Renal cortical epithelial cell (primary cell): Measurements from ENCODE around the gene DIPK1B. TPM values are rescaled to one million over a fixed set of nuclear protein-coding genes. Genes with fewer than 3 reads are reported as not detected.

Source experiments
- DNase-seq: peaks from one replicate; pipeline ENCODE4 v3.0.0-alpha.2; 2011; ENCODE audit warnings: low read depth
- total RNA-seq: library from RNA; depleted of rRNA; stranded (reverse); fragments of >200 nt; gene quantifications from 2 replicates; pipeline ENCODE4 v1.2.3, GENCODE V29; 2014

The DIPK1B gene
- total RNA-seq, 1 donor from 2014 or later: 4.0 TPM

GRCh38 chr9:136698635-136699246 lies 13.6 kb upstream of the DIPK1B start:
- DNase-seq: no peak

- no peak for DNase-seq
Measured at GRCh38 chr9:136700304-136700703, 12.1 kb upstream of the DIPK1B start.

DNA sequence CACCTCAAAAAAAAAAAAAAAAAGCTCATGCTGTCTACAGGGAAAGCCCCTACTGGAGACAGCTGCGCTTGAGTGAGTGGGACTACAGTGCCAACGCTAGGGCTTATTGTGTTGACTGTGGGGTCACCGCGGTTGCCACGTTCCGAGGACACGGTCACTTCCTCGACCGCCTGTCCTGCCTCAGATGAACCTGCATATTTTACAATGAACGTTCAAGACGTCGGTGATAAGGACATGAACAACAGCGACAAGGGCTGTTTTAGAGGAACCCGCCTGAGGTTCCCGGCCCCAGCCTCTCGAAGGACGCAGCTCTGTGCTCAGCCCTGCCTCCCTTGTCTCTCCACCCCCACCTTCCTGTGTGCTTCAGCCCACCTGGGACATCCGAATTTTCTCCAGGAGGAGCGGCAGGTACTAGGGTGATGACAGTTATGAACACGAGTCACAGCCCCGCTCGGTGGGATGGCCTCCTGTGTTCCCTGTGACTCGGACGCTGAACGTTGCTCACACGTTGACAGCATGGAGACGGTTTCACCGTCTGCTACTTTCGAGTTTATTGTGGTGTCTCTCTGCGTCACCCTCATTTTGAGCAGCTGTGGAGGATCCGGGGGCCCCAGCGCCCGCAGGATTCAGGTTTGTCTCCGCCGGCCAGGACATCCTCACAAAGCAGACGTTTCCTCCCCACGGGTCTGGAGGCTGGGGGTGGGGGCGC lies 11.3 kb upstream of the DIPK1B start:
- no peak for DNase-seq

DNA sequence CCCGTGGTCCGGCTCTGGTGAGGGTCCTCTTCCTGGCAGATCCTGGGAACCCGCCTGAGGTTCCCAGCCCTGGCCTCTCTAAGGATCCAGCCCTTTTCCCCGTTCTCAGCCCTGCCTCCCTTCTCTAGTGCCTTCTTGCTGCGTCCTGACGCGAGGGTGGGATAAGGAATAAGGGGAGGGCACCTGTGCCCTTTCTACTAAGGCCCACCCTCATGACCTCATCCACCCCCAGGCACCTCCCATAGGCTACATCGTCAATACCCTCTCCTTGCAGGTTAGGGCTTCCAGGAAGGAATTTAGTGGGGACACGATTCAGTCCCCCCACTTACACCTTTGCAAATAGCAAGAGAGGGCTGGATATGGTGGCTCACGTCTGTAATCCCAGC lies 10.7 kb upstream of the DIPK1B start:
- DNase-seq: no peak

- no peak for DNase-seq
Measured at GRCh38 chr9:136703276-136703860, 9.0 kb upstream of the DIPK1B start.

- DNase-seq: peak; percentile 34
Measured at GRCh38 chr9:136704741-136705140, 7.6 kb upstream of the DIPK1B start.

DNA sequence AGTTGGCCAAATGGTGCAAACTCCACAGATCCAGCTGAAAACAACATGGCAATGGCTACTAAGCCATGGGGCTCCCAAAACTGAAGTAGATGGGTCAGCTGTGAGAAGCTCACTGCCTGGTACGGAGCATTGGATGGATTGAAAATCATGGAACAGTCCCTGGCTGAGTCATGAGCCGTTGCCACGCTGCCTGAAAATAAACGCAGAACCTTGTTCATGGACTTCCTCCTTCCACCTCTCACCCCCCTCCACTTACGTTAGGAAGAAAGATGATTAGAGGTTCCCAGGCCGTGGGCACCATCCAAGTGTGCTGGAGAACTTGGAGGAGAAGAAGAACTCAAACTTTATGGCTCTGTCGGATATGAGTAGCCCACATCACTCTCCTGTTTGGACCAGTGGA lies 6.8 kb upstream of the DIPK1B start:
- DNase-seq: no peak

GRCh38 chr9:136707011-136707410 lies 5.4 kb upstream of the DIPK1B start:
- DNase-seq: no peak

DNA sequence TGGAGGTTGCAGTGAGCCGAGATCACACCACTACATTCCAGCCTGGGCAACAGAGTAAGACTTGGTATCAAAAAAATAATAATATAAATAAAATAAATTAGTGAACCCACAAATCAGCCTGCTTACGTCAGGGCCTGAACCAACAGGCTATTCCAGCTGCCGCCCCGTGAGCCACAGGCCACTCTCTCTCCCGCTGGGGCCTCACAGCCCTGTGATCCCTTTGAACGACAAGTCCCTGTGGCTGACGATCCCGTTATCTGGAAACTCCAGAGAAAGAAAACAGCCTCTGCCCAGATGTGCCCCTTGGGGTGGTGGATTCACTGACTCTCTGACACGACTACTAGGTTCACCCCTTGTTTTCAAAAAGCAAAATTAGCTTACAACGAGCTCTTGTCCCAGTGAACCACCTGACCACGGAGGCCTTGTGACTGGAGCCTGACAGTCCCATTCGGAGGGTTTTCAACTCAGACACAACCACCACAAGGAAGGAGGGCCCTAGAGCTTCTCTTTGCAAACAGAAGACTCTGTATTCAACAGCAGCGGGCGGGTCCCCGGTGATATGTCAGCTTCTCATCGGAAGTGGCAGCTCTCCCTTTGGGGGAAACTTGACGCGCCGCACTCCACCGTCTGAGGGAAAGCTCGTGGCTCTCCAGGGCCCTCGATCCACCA lies 4.4 kb upstream of the DIPK1B start:
- no peak for DNase-seq

DNA sequence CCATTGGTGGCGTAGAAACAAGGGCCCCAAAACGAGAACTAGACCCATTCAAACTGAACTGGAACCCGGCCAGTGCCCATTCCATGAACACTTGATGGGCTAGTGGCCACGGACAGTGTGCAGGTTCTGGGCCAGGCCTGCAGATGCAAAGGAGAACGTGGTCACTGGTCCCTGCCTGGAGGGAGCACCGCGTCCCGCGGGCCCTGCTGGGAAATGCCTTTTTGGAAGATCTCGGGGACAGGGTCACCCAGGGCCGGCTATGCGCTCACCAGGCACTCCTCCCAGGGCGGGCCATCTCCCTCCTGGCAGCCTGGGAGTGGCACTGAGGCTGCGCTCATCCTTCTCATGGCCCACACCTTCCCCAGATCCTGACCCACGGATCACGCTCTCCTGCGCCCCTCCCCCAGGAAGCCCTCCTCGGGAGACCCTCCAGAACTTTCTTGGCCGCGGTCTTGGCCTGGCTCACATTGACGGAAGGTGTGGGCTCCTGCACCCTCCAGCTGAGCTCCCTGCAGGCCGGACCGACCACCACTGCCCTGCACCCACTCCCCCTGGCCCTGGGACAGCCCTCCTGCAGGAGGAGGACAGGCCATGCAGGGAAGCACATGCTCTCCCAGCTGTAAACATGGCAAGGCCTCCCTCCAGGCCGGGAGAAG lies 2.8 kb upstream of the DIPK1B start:
- no peak for DNase-seq

GRCh38 chr9:136710543-136710942 lies 1.8 kb upstream of the DIPK1B start:
- no peak for DNase-seq

GRCh38 chr9:136711219-136711648 lies 1.1 kb upstream of the DIPK1B start:
- peak; percentile 44 for DNase-seq

DNA sequence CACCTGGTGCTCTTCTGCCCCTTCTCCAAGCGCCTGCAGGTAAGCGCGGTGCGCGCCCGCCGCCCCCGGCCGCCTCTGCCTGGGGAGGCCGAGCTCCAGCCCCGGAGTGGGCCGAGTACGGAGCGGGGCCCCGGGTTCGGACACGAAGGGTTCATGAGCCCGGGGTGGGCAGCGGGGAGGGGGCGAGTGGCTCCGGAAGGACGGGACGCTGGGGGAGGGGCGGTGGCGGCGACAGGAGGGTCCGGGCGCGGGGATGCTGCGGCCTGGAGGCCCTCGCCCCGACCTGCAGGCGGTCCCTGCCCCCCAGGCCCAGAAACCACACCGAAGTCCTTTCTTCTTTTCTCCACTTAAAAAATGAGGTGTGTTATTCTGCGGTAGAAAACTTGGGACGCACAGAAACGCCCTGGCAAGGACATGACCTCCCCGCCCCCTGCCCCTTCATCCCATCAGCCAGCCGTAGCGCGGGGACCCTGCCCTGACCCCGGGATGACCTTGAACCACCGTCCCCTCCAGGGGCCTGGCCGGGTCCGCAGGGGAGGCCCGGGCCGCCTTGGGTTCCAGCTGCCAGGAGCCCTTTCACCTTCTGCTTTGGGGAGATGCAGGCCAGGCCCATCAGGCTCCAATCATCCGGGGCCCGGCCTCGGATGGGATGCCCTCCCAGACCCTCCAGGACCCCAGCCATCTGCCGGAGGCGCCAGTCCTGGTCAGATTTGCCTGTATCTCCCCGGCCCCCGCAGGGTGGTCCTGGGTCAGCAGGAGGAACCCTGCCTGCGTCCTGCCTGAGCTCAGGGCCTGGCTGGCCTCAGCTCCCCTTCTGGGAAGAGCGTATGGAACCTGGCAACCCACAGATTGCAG lies 545 bp downstream of the DIPK1B start:
- no peak for DNase-seq

- no peak for DNase-seq
Measured at GRCh38 chr9:136713550-136713949, 1.2 kb downstream of the DIPK1B start.

- no peak for DNase-seq
Measured at GRCh38 chr9:136714096-136714892, 1.9 kb downstream of the DIPK1B start.

- DNase-seq: no peak
Measured at GRCh38 chr9:136714893-136715274, 2.5 kb downstream of the DIPK1B start.

- DNase-seq: no peak
Measured at GRCh38 chr9:136717399-136717798, 5.0 kb downstream of the DIPK1B start.

DNA sequence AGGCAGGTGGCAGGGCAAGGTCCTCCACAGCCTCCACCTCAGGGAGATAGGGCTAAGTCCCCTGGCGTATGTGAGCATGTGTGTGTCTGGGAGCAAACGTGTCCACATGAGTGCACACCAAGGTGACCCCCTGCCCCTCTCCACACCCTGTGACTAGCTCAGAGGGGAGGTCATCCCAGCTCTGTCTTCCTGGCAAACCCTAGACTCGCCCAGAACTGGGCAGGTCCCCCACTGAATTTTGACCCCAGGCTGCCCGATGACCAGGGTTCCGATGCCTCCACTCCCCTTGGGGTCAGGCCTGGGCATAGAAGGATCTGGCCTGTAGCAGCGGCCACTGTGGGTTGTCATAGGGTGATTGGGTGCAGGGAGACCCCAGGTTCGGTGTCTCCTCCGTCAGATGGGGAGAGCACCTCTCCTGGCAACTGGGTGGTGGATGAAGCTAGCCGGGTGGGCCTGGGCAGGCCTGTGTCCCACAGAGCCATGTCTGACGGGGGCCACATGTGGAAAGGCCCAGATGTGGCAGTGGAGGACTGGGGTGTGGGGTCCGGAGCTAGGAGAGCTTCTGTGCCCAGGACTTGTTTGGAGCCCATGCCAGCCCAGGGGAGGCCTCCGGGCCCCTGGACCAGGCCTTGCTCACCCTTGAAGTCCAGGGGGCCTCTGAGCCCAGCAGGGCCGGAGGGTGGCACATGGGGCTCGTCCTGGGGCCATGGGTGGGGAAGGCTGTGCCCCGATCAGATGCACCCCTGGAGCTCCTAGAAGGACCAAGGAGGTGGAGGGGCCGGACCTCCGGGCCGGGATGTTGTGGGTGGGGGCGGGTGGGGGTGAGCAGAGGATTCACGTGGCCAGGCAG lies 6.2 kb downstream of the DIPK1B start:
- no peak for DNase-seq

DNA sequence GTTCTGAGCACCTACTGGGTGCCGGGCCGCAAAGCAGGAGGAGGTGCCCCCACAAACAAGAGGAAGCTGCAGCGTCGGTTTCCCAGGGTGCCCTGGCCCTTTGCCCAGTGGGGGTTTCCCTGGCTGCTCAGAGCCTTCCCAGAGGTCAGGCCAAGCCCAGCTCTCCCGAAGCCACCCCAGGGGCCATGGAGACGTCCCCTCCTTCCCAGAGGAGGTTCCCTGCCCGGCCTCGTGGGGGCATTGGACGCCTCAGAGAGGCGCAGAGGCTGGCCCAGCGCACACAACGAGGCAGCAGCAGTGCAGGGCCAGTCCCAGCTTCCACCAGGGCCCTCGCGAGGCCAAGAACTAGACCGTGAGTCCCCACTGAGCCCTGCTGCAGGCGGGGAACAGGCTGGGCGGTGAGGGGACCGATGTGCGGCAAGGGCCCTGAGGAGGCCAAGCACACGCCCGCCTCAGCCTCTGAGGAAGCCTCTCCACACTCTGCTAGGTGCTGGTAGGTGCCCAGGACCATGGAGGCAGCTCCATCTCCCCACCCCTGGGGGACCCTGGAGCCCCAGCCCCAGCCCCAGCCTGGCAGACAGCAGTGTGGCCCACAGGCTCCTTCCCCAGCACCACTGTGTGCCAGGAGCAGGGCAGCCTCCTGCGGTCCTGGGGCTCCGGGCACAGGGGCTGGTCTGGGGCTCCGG lies 7.0 kb downstream of the DIPK1B start:
- no peak for DNase-seq
